ENCODE measurements around the gene MRPS18B.
"Not testable (repeated sequence)": the region's sequence is repeated elsewhere in the genome, so short reads cannot be mapped to it uniquely, and the experiment has no call there.

Gene MRPS18B

DNA sequence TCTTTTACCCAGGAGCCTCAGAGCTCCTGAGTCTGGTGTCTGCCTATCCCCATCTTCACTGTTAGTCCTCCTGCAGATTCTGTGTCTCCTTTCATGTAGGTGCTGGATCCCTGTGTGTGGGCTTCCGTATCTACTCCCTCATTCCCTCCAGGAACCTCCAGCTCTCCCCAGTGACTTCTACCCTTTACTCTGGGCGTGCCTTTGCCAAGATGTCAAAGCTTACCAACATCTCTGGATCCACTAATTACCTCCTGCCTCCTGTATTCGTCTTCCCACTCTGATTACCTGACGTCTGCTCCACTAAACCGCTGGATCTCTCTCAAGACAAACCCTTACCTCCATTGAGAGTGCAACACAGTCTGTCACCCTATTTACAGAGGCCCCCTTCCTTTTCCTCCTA, 27.1 kb downstream of the MRPS18B start:
- DNase-seq, result no peak

DNA sequence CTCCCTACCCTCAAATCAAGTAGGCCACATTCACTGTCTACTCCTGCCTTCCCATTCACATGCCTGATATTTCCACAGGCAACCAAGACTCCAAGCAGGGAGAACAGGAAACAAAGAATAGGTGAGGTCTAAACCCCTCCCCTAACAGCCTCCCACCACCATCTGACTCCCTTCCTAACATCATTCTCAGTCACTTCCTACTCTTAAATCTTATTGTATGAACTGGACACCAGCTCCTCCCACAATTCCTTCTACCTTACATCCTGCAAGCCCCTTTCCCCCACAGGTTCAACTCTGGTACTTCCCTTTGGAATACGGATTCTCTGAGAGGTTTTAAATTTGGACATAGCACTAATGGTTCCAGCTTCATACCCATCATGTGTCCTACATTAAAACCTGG, 28.3 kb downstream of the MRPS18B start:
- DNase-seq, result no peak

DNA sequence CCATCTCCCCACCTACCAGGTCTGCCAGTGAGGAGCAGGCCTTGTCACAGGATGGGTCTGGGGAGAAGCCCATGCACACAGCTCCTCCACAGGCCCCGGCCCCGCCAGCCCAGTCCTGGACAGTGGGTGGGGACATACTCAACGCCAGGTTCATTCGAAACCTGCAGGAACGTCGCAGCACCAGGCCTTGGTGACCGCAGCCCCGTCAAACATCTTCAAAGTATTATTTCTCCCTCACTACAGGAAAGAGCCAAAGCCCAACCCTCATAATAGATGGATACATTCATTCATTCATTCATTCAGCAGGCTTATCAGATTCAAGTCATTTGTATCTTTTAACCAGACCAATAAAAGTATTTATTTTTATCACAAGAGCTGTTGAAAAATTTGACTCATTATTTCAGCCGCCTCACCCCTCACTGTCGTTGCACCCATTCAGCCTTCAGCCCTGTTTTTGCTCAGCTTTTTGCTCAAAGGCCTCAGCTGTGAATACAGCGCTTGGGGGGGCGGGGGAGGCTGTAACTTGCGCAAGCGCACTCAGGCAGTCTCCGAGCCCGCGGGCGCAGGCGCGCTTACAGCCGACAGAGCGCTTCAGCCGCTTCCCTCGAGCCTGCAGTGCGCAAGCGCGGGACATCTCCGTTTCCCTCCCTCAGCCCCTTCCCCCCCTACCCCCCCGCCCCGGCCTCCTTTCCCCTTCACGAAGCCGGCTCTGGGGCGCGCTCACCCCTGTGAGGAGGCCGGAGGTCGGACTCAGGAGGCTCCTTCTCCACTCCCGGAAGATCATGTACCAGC, 29.0 kb downstream of the MRPS18B start, which contains the start of gene C6orf136:
TSS of gene C6orf136 (plus strand) at position 684 of the 792 bp plus-strand sequence. CDS start at position 783, 99 bp downstream.
- DNase-seq, result peak; percentile 96

DNA sequence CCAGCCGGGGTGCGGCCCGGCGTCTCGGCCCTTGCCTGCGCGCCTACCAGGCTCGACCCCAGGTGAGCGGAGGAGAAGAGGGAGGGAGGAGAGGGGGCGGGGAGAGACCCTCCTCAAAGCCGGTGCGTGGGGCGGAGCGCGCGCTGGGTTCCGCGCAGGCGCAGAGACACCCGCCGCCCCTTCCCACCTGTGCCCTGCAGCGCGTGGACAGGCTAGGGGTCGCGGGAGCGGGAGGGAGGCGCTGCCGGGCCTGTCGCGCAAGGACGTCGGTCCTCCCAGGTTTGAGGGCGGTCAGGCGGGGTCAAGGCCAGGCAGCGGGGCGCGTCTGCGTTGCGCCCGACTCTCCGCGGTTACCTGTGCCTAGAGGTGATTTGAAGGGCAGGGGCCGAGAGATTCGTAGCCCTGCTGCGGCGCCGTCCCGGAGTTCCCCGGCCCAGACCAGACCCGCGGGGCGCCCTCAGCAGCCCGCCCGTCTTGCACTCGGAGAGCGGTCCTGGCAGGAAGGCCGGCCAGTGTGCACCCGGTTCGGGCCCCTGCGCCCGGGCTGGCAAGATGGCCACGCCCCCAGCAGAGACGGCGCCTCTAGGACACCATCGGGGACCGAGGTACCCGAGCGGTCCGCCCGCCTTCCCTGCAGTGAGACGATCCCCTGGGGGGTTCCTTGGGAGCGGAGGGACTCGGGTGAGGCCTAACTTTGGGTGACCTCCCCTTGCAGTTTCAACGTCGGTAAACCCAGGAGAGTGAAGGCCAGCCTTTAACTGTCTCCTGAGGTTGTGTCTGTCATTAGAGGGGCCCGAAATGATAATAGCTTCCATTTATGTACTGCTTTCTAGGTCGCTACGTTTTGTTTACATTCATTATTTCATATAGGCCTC, 29.8 kb downstream of the MRPS18B start:
- peak; percentile 77 for DNase-seq

DNA sequence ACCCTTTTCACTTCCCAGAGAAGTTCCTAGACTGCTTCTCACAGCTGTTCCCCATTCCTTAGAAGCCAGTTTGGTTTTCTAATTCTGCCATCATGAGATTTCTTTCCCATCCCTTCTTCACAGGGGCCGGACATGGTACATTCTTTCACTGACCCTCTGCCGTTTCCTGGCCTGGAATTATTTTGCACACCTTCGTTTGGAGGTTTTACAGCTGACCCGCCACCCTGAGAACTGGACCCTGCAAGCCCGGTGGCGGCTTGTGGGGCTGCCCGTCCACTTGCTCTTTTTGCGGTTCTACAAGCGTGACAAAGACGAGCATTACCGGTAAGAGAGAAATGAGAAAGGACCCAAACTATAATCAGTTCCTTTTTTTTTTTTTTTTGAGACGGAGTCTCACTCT, 33.5 kb downstream of the MRPS18B start:
- no peak for DNase-seq

DNA sequence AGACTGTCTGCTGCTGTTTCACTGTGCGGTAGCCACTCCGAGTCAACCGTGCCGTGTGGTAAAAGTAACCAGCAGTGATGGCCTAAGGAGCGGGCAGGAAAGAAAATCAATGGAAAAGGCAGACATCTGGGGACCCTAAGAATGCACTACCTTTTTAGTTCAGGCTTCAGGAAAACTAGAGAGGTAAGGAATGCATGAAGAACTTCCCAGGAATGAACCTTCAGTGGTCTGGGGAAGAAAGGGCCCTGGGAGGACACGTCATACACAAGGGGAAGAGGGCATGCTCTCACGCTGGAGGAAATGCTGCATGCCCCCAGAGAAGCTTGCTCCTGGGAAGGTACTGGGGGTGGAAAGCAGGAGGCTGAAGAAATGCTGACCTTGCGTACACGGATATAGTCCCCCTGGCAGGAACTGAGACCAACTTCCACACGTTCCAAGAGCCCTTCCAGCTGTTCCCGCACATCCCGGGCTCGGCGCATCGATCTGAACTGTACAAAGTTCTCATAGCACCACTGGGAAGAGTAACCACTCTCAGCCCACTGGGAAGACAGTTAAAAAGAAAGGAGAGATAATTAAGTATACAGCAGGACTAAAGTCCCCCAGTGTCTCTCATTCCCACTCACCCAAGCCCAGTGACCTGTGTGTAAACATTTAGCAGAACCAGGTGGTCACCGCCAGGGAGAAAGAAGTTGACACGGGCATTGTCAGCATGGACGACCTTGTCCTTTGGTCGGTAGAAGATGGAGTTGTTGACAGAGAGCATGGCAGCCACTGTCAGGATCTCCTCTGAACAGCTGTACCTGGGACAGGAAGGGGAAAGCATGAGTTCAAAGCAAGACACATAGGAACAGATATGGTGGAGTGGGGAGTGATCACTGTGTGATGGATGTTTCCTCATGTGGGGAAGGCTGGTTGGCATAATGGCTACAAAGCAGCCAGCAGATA, 37.4 kb downstream of the MRPS18B start:
- no peak for DNase-seq

DNA sequence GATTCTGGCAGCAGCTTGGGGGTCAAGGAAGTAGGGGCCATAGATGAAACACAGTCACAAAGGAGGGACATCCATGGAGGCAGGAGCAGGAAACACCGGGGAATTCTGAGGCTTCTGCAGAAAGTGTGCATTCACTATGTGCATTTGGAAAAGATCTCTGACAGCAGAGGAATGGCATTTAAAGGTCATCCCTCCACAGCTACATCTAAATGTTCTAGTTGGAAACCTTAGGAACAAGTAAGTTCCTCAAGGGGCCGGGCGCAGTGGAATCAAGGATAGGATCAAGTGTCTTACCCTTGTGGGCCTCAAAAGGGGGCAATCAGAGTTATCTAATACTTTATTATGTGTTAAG, 38.1 kb downstream of the MRPS18B start:
- no peak for DNase-seq

DNA sequence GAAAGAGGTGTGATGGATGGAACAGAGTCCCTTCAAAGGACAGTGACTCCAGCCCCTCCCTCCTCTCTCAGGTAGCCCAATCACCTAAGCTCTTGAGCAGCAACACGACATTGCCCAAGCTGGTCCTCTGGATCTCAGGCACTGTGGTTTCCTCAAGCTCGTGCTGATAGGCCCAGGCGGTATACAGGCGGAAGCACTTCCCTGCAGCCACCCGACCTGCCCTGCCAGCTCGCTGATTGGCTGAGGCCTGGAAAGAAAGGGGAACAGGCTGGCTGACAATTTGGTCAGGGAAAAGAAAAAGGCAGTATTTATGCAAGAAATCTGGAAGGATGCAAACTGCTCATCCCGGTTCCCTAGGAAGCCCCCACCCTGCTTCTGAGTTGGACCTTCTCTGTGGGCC, 38.9 kb downstream of the MRPS18B start:
- no peak for DNase-seq

DNA sequence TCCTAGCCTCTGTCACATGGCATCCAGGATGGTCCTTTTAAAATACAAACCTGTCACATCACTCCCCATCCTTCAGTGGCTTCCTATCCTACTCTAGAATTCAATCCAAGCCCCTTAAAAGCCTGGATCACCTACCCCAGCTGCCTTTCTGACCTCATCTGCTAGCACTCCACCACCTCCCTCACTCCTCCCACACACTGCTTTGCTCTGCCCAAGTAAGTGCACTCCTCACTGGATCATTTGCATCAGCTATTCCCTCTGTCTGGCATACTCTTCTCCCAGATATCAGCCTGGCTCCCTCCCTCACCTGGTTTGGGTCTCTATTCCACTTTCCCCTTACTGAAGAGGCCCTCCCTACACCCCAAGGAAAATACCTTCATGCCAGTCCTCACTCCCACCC, 39.8 kb downstream of the MRPS18B start:
- DNase-seq, result no peak

DNA sequence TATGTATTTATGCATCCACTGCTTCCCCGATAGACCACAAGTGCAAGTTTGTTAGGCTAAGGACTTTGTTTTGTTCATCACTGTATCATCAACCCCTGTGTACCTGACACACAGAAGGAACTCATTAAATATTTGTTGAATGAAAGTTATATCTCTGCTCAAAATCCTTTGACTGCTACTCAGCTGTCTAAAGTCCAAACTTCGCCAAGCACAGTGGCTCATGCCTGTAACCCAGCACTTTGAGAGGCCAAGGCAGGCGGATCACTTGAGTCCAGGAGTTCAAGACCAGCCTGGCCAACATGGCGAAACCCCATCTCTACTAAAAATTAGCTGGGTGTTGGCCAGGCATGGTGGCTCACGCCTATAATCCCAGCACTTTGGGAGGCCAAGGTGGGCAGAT, 40.3 kb downstream of the MRPS18B start:
- DNase-seq, result not testable (repeated sequence)

DNA sequence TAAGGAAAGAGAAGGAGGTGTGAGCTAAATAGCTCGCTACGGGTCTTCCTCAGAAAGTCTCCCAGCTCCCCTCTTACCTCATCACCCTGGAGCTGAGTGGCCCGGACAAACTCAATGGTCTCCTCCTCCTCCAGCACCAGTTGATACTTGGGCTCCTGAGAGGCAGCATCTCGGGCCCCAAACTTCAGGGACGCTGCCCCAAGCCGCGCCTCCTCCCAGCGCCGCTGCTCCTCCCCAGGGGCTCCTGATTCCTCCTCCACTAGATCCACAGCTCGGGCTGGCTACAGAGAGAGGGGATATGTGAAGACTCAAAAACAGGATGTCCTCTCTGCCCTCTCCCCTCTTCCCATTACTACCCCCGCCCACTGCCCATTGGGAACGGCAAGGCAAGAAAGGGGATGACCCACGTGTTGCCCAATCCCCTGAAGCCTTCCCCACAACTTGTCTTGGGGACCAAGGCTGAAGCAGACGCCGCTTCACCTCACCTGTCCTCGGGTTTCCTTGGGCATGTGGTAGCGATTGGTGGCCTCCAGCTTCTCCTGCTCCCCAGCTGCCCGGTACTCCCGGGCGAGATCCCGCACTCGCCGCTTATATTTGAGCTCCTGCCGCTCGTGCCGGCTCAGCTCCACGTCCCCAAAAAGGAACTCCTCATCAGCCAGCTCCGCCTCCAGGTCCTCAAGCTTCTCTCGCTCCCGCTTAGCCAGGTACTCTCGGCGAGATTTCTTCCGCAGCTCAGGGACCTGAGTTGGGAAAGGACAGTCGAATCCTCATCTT, 47.5 kb downstream of the MRPS18B start:
- no peak for DNase-seq

DNA sequence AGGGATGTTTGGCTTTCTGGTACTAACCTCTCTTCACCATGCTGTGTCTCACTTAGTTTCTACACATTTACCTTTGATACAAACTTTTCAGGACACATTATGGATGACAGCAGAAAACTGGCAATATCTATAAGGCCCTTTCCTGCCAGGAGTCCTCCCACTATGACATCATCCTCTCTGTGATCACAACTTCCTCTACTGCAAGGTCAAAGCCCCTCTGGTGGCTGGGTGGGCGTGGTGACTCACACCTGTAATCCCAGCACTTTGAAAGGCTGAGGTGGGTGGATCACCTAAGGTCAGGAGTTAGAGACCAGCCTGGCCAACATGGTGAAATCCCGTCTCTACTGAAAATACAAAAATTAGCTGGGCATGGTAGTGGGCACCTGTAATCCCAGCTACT, 48.7 kb downstream of the MRPS18B start:
- not testable (repeated sequence) for DNase-seq

DNA sequence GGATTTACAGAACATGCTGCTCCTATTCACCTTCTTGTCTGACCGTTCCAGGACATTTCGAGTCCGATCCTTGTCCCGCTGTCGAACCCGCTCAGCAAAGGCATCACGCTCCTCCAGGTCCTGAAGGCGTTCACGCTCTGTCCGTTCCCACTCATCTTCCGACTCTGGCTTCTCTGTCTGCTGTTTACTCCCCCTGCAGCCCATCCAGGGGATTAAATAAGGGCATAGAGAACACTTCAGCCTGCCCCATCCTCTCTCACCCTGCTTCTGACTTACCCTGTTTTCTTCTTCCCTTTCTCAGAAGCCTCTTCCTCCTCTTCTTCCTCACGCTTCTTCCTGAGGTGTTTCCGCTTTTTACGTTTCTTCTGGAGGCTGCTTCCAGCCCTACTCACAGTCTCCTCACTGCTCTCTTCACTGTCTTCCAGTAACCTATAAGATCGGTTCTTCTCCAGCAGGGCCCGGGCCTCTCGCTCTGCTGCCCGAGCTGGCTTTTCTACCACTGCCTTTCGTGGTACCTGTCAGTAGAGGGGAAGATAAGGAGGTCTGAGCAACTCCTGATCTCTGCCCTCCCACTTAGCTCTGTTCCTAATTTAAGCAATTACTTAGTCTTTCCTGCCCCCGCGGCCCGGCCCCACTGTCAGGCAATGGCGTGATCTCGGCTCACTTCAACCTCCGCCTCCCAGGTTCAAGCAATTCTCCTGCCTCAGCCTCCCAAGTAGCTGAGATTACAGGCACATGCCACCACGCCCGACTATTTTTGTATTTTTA, 53.3 kb downstream of the MRPS18B start:
- DNase-seq, result no peak

DNA sequence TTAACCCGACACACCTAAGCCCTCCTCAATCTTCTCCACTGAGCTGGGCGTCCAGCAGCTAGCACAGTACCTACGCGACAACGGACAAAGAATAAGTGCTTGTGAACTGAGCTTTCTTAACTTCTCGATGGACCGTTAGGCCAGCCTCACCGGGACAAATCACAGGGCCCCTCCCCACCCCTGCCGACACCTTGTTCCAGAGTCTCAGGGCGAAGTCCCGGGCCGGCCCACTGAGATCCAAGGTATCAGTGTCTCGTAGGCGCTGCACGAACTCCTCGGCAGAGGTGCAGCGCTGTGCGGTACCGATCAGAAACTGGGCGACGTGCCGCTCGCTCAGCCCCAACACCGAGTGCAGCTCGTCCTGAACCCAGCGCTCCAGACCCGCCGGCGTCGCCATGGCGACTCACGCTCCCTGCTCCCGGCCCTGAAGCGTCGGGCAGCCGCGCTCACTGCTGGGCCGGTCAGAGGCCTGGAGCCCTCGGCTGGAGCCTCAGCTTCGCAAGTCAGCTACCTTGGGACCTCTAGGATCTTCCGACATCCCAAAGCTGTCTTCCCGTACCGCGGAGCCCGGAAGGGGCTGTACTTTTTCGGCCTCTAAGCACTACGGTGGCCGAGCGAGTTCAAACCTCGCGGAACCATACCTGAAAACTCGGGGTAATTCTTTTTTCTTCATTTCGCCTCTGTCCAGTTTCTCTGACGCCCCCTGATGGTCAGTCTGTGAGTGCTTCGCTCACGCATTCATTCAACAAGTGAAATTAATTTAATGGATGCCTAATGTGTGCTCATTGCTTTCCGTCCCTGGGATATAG, 55.0 kb downstream of the MRPS18B start, which contains the start of gene DHX16:
TSS of gene DHX16 (minus strand) at position 562 of the 809 bp plus-strand sequence. CDS start at position 397, 165 bp downstream.
- peak; percentile 94 for DNase-seq
